Hippocampal formation (tissue), 2 donors: ENCODE measurements around the gene RANGAP1.
"Not testable (repeated sequence)": the region's sequence is repeated elsewhere in the genome, so short reads cannot be mapped to it uniquely, and the experiment has no call there.

Experiments
- DNase-seq, 2 donors: peaks; one replicate each; lab custom pipeline; 2025; lab: John Stamatoyannopoulos, UW

RANGAP1 gene

DNA sequence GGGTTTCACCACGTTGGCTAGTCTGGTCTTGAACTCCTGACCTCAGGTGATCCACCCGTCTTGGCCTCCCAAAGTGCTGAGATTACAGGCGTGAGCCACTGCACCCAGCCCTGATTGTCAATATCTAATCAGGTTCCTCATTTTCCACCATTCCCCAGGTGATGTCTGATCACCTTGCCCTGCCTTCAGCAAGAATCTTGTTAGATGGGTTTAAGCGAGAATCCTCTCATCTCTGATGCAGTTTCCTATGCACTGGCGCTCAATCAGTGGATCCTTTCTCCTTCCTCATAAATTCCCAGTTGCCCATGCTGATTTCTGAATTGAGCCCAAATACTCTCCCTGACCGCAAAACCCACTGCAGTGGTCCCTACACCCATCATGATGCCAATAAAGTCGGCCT, 14.7 kb upstream of the RANGAP1 start:
- DNase-seq: no peak

GRCh38 chr22:41296826-41297667, 11.1 kb upstream of the RANGAP1 start:
- DNase-seq: no peak

DNA sequence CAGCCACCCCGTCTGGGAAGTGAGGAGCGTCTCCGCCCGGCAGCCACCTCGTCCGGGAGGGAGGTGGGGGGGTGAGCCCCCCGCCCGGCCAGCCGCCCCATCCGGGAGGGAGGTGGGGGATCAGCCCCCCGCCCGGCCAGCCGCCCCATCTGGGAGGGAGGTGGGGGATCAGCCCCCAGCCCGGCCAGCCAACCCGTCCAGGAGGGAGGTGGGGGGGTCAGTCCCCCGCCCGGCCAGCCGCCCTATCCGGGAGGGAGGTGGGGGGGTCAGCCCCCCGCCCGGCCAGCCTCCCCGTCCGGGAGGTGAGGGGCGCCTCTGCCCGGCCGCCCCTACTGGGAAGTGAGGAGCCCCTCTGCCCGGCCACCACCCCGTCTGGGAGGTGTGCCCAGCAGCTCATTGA, 8.8 kb upstream of the RANGAP1 start:
- not testable (repeated sequence) for DNase-seq

- no peak for DNase-seq
Measured at GRCh38 chr22:41290262-41291221, 4.6 kb upstream of the RANGAP1 start.

DNA sequence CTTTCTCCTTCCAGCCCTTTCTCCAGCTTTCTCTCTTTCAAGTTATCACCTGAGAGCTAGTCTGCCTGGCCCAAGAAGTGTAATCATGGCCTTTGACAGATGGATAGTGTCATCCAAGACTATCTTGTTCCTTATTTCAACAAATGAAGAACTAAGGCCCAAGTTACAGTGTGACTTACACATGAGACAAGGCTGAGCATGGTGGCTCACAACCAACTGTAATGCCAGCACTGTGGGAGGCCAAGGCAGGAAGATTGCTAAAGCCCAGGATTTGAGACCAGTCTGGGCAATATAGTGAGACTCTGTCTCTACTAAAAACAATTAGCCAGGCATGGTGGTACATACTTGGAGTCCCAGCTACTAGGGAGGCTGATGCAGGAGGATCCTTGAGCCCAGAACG, 3.7 kb upstream of the RANGAP1 start:
- DNase-seq: no peak

GRCh38 chr22:41288245-41288946, 2.4 kb upstream of the RANGAP1 start:
- no peak for DNase-seq

DNA sequence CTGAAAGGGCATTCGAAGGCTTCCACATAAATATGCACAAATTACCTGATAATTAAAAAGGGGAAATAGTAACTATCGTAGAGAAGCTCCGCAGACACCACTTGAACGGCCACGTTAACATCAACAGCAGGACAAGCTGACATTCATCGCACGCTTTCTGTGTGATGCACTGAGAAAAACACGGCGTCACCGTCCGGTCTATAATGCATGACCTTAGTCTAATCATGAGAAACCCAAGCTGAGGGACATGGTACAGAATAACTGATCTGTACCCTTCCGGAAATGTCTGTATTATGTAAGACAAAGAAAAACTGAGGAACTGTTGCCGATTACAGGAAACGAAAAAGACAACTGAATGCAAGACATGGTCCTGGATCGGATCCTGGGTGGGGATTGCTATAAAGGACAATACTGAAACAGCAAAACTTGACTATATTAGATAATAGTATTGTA, 678 bp upstream of the RANGAP1 start:
- no peak for DNase-seq

- DNase-seq: no peak
Measured at GRCh38 chr22:41285441-41285819, 557 bp downstream of the RANGAP1 start.

- no peak for DNase-seq
Measured at GRCh38 chr22:41284465-41284864, 1.5 kb downstream of the RANGAP1 start.

- no peak for DNase-seq
Measured at GRCh38 chr22:41280854-41281253, 5.1 kb downstream of the RANGAP1 start.

GRCh38 chr22:41280065-41280464, 5.9 kb downstream of the RANGAP1 start:
- DNase-seq: no peak

DNA sequence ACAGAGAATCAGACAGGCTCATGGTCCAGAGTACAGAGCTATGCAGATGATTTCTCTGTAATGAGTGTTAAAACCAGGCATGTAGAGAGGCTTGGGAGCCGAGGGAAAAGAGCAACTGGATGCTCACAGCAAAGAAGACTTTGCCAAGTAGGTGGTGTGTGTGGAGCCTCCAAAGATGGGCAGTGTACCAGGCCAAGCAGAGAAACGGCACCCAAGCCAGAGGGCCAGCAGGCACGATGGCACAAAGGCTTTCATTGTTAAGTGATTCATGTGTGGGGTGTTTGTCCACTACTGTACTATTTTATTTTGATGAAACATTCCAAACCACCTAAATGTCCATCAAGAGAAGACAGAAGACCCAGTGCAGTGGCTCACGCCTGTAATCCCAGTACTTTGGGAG, 11.1 kb downstream of the RANGAP1 start:
- DNase-seq: peak; percentile 45 to 69

- no peak for DNase-seq
Measured at GRCh38 chr22:41273128-41273527, 12.9 kb downstream of the RANGAP1 start.

- no peak for DNase-seq
Measured at GRCh38 chr22:41271787-41272186, 14.2 kb downstream of the RANGAP1 start.

GRCh38 chr22:41267958-41268357, 18.0 kb downstream of the RANGAP1 start:
- DNase-seq: no peak

DNA sequence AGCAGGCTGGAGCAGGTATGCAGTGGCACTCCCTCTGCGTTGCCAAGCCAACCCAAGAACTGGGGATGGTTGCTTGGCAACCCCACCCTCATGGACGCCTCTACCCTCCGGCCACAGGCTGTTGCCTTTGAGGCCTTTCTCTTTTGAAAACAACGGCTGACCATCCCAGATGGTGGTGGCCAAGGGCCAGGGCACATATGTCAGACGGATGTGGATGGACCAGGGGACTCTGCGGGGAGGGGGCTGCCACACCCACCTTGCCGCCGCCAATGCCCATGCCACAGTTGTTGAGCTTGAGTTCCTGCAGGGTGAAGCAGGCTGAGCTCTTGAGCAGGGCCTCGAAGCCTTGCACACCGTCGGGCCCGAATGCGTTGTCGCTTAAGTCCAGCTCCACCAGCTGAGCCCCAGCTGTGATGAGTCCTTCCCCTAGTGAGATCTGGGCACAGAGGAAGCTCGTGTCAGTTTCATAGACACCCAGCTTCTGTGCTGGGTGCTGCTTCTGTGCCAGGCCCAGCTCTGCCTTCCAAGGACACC, 21.5 kb downstream of the RANGAP1 start:
- DNase-seq: peak; percentile 83 to 89

DNA sequence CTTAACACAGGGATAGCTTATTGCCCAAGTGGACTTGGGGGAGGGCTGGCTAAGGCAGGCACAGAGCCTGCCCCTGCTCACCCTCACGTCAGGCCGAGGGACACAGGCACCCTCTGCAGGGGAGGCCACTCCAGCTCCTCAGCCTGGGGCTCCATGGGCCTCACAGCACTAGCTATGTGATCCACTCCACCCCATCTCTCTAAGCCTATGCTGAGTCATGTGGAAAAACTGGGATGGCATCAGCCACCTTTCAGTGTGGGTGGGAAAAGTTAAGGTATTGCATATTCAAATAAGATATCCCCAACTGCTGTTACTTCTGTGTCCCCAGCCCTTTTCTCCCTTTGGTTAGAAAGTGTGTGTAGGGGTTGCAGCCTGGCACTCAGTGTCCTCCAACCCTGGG, 22.3 kb downstream of the RANGAP1 start:
- no peak for DNase-seq

GRCh38 chr22:41262250-41262765, 23.7 kb downstream of the RANGAP1 start:
- DNase-seq: no peak

DNA sequence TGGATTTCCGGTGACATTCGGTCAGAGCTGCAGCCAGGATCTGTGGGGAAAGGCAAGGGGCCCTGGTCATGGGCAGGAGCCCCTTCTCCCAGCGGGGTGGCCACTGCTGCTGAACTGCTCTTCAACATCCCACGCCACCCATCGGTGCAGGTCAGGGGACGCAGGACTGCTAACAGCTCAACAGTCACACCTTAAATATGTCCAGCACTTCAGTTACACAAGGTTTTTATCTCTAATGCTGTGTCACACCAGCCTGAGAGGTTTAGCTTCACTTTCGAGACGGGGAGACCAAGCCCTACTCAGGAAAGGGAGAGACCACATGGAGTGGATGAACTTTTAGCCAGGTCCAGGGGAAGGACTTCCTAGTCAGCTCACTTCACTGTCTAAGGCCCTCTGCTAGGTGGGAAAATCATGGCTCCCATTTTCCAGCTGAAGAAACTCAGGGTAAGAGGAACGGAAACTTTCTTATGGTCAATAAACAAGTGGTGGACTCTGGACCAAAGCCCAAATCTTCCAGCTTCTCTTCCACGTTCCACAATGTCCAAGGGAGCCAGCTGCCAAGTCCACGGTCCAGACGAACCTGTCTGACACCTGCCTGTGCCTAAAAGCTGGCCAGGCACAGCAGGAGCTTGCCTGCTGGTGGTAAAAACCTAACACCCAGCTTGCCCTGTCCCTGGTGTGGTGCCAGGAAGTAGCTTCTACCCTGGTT, 24.3 kb downstream of the RANGAP1 start:
- no peak for DNase-seq

DNA sequence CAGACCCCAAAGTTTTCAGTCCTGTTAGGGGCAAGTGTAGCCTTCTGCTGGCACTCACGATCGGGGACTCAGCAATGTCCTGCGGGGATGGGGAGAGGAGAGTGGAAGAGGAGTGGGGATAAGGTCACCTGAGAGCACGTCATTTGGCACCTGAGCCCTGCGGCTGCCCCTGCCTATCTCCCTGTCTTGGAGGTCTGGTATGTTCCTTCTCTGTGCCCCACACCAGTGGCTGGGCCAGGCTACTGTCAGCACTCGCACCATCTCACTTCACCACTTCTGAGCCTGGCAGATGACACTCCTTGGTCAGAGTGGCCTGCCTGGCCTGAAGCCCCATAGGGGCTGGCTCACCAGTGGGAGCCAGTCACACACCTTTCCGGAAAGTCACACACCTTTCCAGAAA, 25.1 kb downstream of the RANGAP1 start:
- no peak for DNase-seq

GRCh38 chr22:41259756-41260155, 26.2 kb downstream of the RANGAP1 start:
- DNase-seq: not testable (repeated sequence)
